Measurements from ENCODE around the gene TAF10. TPM values are rescaled to one million over a fixed set of nuclear protein-coding genes. Genes with fewer than 3 reads are reported as not detected.

TAF10 gene
- total and polyA plus RNA-seq, 3 experiments from 2014 or later, result 173 to 336 (median 175) TPM

GRCh38 chr11:6608726-6609501 is 3.1 kb downstream of the TAF10 start:
- Mint-ChIP-seq H3K9me3 (no peaks in the 10 kb centered on the region), H3K27me3 (no peaks in the 10 kb centered on the region), H3K4me3 (peak overlapping the region in 3 of 7 donors; percentile 30 to 77 (median 32)), H3K4me1 (peaks cover 23 to 46% (median 32%) of the 10 kb centered on the region in 3 donors), H3K36me3 (peaks cover 0 to 46% (median 13%) of the 10 kb centered on the region in 3 donors), H3K27ac (peak overlapping the region in 7 of 8 donors; percentile 30 to 98 (median 55))
- ChIA-PET CTCF (interaction anchor here (1.3 to 7.8 kb wide), 2 partner anchors 9 to 75 kb away, joined by 3 to 68 read pairs; partner anchors contain the start of gene MRPL17), POLR2A (interaction anchor here (2.8 kb wide), 1 partner anchor 10 kb away, joined by 11 read pairs; the partner anchor contains the start of gene TPP1)
- H3K4me3 ChIP-seq (ENCODE audit: low read length), result no peak overlapping the region
- no peaks in the 10 kb centered on the region for H3K27me3 ChIP-seq (ENCODE audit: insufficient read depth, low read length, poor library complexity, severe bottlenecking)
- H3K36me3 ChIP-seq (ENCODE audit: insufficient read depth, low read length), result peaks cover 37% of the 10 kb centered on the region
- no peak for DNase-seq
- no peaks in the 10 kb centered on the region for H3K9me3 ChIP-seq (ENCODE audit: low read length)
- H3K4me1 ChIP-seq (ENCODE audit: insufficient read depth, low read length), result peaks cover 69% of the 10 kb centered on the region
- H3K27ac ChIP-seq (ENCODE audit: low read depth, low read length), result no peak overlapping the region

DNA sequence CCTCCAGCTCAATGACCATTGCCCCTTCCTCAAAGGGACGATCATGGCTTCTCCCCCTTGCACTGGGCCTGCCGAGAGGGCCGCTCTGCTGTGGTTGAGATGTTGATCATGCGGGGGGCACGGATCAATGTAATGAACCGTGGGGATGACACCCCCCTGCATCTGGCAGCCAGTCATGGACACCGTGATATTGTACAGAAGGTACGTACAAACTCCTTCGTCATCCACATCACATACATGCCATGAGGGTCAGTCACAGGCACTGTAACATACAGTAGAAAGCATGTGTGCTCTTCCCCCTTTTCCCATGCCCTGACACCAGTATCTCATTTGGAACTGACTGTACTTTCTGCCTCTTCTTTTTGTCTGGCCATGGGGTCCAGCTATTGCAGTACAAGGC is 4.0 kb downstream of the TAF10 start:
- Mint-ChIP-seq H3K9me3 (no peaks in the 10 kb centered on the region), H3K27ac (peak overlapping the region in 5 of 8 donors; percentile 33 to 97 (median 47)), H3K36me3 (peaks cover 0 to 46% (median 13%) of the 10 kb centered on the region in 3 donors), H3K27me3 (no peaks in the 10 kb centered on the region), H3K4me1 (peaks cover 23 to 46% (median 32%) of the 10 kb centered on the region in 3 donors), H3K4me3 (peak overlapping the region in 2 of 7 donors; percentile 28 to 63)
- CTCF ChIA-PET, result interaction anchor here (1.1 to 7.8 kb wide), 3 partner anchors 11 to 229 kb away, joined by 3 to 68 read pairs (median 3); partner anchors contain the start of genes MRPL17 and TPP1
- no peak overlapping the region for H3K27ac ChIP-seq (ENCODE audit: low read depth, low read length)
- H3K27me3 ChIP-seq (ENCODE audit: insufficient read depth, low read length, poor library complexity, severe bottlenecking), result no peaks in the 10 kb centered on the region
- peaks cover 66% of the 10 kb centered on the region for H3K4me1 ChIP-seq (ENCODE audit: insufficient read depth, low read length)
- no peak overlapping the region for H3K4me3 ChIP-seq (ENCODE audit: low read length)
- no peak for DNase-seq
- peaks cover 37% of the 10 kb centered on the region for H3K36me3 ChIP-seq (ENCODE audit: insufficient read depth, low read length)
- no peaks in the 10 kb centered on the region for H3K9me3 ChIP-seq (ENCODE audit: low read length)
- POLR2A ChIA-PET, result interaction anchor here (2.8 kb wide), 1 partner anchor 11 kb away, joined by 11 read pairs; the partner anchor contains the start of gene TPP1

- no peaks in the 10 kb centered on the region for H3K27me3 ChIP-seq (ENCODE audit: insufficient read depth, low read length, poor library complexity, severe bottlenecking)
- peaks cover 0 to 46% (median 13%) of the 10 kb centered on the region in 3 donors for H3K36me3 Mint-ChIP-seq
- ChIA-PET CTCF (interaction anchor here (1.1 to 7.8 kb wide), 4 partner anchors 12 to 228 kb away, joined by 3 to 68 read pairs (median 3); partner anchors contain the start of genes MRPL17 and TPP1), POLR2A (interaction anchor here (2.8 kb wide), 1 partner anchor 11 kb away, joined by 11 read pairs; the partner anchor contains the start of gene TPP1)
- H3K9me3 ChIP-seq (ENCODE audit: low read length), result no peaks in the 10 kb centered on the region
- H3K27ac ChIP-seq (ENCODE audit: low read depth, low read length), result peak overlapping the region; percentile 66
- H3K4me1 ChIP-seq (ENCODE audit: insufficient read depth, low read length), result peaks cover 65% of the 10 kb centered on the region
- H3K27me3 Mint-ChIP-seq, result no peaks in the 10 kb centered on the region
- H3K27ac Mint-ChIP-seq, result peak overlapping the region in 3 of 8 donors; percentile 79 to 97 (median 83)
- H3K4me3 Mint-ChIP-seq, result peak overlapping the region in 4 of 7 donors; percentile 25 to 63 (median 36)
- no peak overlapping the region for H3K4me3 ChIP-seq (ENCODE audit: low read length)
- H3K4me1 Mint-ChIP-seq, result peaks cover 23 to 46% (median 32%) of the 10 kb centered on the region in 3 donors
- no peaks in the 10 kb centered on the region for H3K9me3 Mint-ChIP-seq
- DNase-seq, result no peak
- H3K36me3 ChIP-seq (ENCODE audit: insufficient read depth, low read length), result peaks cover 37% of the 10 kb centered on the region
Measured at GRCh38 chr11:6607190-6607795, 4.7 kb downstream of the TAF10 start.

GRCh38 chr11:6606471-6607189 is 5.4 kb downstream of the TAF10 start:
- no peaks in the 10 kb centered on the region for H3K9me3 ChIP-seq (ENCODE audit: low read length)
- ChIA-PET POLR2A (interaction anchor here (0.6 kb wide), 1 partner anchor 64 kb away, joined by 3 read pairs; no protein-coding TSS in a partner anchor), CTCF (interaction anchor here (1.1 to 7.8 kb wide), 4 partner anchors 13 to 150 kb away, joined by 3 to 68 read pairs (median 18); partner anchors contain the start of genes MRPL17 and TPP1)
- H3K27me3 ChIP-seq (ENCODE audit: insufficient read depth, low read length, poor library complexity, severe bottlenecking), result no peaks in the 10 kb centered on the region
- no peaks in the 10 kb centered on the region for H3K9me3 Mint-ChIP-seq
- H3K27me3 Mint-ChIP-seq, result no peaks in the 10 kb centered on the region
- H3K4me3 ChIP-seq (ENCODE audit: low read length), result peak overlapping the region; percentile 24
- peak; percentile 25 to 67 (median 38) for DNase-seq
- H3K4me1 ChIP-seq (ENCODE audit: insufficient read depth, low read length), result peaks cover 72% of the 10 kb centered on the region
- peak overlapping the region in 2 of 8 donors; percentile 73 to 97 for H3K27ac Mint-ChIP-seq
- peaks cover 40% of the 10 kb centered on the region for H3K36me3 ChIP-seq (ENCODE audit: insufficient read depth, low read length)
- H3K36me3 Mint-ChIP-seq, result peaks cover 0 to 48% (median 15%) of the 10 kb centered on the region in 3 donors
- peak overlapping the region; percentile 66 for H3K27ac ChIP-seq (ENCODE audit: low read depth, low read length)
- H3K4me1 Mint-ChIP-seq, result peaks cover 23 to 45% (median 32%) of the 10 kb centered on the region in 3 donors
- H3K4me3 Mint-ChIP-seq, result peak overlapping the region in 1 of 7 donors; percentile 81

DNA sequence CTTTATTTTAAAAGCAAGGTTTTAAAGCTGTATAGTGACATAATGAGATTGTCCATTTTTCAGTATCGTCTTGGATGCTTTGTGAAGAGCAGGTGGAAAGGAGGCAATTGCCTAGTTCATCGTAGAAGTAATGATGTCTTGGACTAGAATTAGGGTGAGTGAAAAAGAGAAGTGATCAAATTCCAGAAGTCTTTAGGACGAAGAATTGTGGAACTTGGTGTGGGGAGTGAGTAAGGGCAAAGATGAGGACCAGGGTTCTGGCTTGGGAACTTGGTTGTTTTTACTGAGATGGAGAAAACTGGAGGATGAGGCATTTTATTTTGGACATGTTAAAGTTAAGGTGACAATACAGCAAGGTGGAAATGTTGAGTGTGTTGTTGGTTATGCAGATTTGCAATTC is 7.2 kb downstream of the TAF10 start:
- Histone ChIP-seq H3K27me3 (ENCODE audit: insufficient read depth, low read length, poor library complexity, severe bottlenecking) (no peaks in the 10 kb centered on the region), H3K9me3 (ENCODE audit: low read length) (no peaks in the 10 kb centered on the region), H3K36me3 (ENCODE audit: insufficient read depth, low read length) (peaks cover 46% of the 10 kb centered on the region), H3K4me1 (ENCODE audit: insufficient read depth, low read length) (peaks cover 63% of the 10 kb centered on the region), H3K27ac (ENCODE audit: low read depth, low read length) (peak overlapping the region; percentile 91), H3K4me3 (ENCODE audit: low read length) (peak overlapping the region; percentile 86)
- Mint-ChIP-seq H3K27ac (no peak overlapping the region), H3K9me3 (no peaks in the 10 kb centered on the region), H3K27me3 (no peaks in the 10 kb centered on the region), H3K4me1 (peaks cover 10 to 29% (median 14%) of the 10 kb centered on the region in 3 donors), H3K4me3 (no peak overlapping the region), H3K36me3 (peaks cover 0 to 47% (median 10%) of the 10 kb centered on the region in 3 donors)
- no peak for DNase-seq
- ChIA-PET CTCF (interaction anchor here (0.6 to 4.6 kb wide), 21 partner anchors 8 to 251 kb away, joined by 3 to 68 read pairs (median 5); partner anchors contain the start of genes ARFIP2, MRPL17, TIMM10B and TPP1), POLR2A (interaction anchor here (0.8 to 3.9 kb wide), 7 partner anchors 8 to 370 kb away, joined by 3 to 35 read pairs (median 7); partner anchors contain the start of genes FHIP1B, MRPL17, TAF10 and TPP1)

- H3K27me3 ChIP-seq (ENCODE audit: insufficient read depth, low read length, poor library complexity, severe bottlenecking), result no peaks in the 10 kb centered on the region
- peaks cover 63% of the 10 kb centered on the region for H3K4me1 ChIP-seq (ENCODE audit: insufficient read depth, low read length)
- ChIA-PET POLR2A (interaction anchor here (0.8 to 3.9 kb wide), 7 partner anchors 8 to 370 kb away, joined by 3 to 35 read pairs (median 7); partner anchors contain the start of genes FHIP1B, MRPL17, TAF10 and TPP1), CTCF (interaction anchor here (0.6 to 4.6 kb wide), 22 partner anchors 9 to 250 kb away, joined by 3 to 68 read pairs (median 4); partner anchors contain the start of genes ARFIP2, MRPL17, TIMM10B and TPP1)
- Mint-ChIP-seq H3K36me3 (peaks cover 0 to 47% (median 9%) of the 10 kb centered on the region in 3 donors), H3K27ac (no peak overlapping the region), H3K4me1 (peaks cover 11 to 33% (median 14%) of the 10 kb centered on the region in 3 donors), H3K27me3 (no peaks in the 10 kb centered on the region), H3K4me3 (no peak overlapping the region), H3K9me3 (no peaks in the 10 kb centered on the region)
- H3K27ac ChIP-seq (ENCODE audit: low read depth, low read length), result peak overlapping the region; percentile 91
- peak; percentile 22 to 77 (median 51) for DNase-seq
- no peaks in the 10 kb centered on the region for H3K9me3 ChIP-seq (ENCODE audit: low read length)
- H3K4me3 ChIP-seq (ENCODE audit: low read length), result peak overlapping the region; percentile 86
- peaks cover 46% of the 10 kb centered on the region for H3K36me3 ChIP-seq (ENCODE audit: insufficient read depth, low read length)
Measured at GRCh38 chr11:6604081-6604626, 7.9 kb downstream of the TAF10 start.

All from CD8-positive, alpha-beta memory T cell (primary cell).